Ovary (tissue), 3 donors: Measurements from ENCODE around the gene PSMD11.

Experiments used
- EP300 ChIP-seq: sonication (generic); formaldehyde crosslinking; IDR thresholded peaks from one replicate; pipeline ENCODE4 v1.6.1; 2017; ENCODE audit warnings: antibody characterized with exemption
- POLR2A ChIP-seq: fragments of 450-650 bp; IDR thresholded peaks from one replicate; pipeline ENCODE4 v1.6.1; 2017; ENCODE audit warnings: antibody characterized with exemption, mild to moderate bottlenecking, moderate library complexity
- TF ChIP-seq, protein P1 (sequence below), 3 donors: fragments of 450-650 bp in 2 of 3; fragments of 200-600 bp in 1 of 3; IDR thresholded peaks; one replicate each; pipeline versions ENCODE4 v1.5.1 to v1.8.0; 2016 to 2022; ENCODE audit warnings: antibody characterized with exemption in 3 of 3, mild to moderate bottlenecking in 1 of 3
- donor health status: DM: no; HTN: no; CAD: no.

- TF ChIP-seq, protein P1, sequence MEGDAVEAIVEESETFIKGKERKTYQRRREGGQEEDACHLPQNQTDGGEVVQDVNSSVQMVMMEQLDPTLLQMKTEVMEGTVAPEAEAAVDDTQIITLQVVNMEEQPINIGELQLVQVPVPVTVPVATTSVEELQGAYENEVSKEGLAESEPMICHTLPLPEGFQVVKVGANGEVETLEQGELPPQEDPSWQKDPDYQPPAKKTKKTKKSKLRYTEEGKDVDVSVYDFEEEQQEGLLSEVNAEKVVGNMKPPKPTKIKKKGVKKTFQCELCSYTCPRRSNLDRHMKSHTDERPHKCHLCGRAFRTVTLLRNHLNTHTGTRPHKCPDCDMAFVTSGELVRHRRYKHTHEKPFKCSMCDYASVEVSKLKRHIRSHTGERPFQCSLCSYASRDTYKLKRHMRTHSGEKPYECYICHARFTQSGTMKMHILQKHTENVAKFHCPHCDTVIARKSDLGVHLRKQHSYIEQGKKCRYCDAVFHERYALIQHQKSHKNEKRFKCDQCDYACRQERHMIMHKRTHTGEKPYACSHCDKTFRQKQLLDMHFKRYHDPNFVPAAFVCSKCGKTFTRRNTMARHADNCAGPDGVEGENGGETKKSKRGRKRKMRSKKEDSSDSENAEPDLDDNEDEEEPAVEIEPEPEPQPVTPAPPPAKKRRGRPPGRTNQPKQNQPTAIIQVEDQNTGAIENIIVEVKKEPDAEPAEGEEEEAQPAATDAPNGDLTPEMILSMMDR (IDR thresholded peaks at IDR 0.05): peak; percentile 67 to 93 (median 89)
- TF ChIP-seq POLR2A (peak; percentile 22), EP300 (no peak)
Observed at GRCh38 chr17:32483451-32484019, 39.2 kb downstream of the PSMD11 start.
